ENCODE results near the gene SDK1.
A peak's percentile ranks its signal among the peaks of the same experiment; 100 is the strongest.

The SDK1 gene

DNA sequence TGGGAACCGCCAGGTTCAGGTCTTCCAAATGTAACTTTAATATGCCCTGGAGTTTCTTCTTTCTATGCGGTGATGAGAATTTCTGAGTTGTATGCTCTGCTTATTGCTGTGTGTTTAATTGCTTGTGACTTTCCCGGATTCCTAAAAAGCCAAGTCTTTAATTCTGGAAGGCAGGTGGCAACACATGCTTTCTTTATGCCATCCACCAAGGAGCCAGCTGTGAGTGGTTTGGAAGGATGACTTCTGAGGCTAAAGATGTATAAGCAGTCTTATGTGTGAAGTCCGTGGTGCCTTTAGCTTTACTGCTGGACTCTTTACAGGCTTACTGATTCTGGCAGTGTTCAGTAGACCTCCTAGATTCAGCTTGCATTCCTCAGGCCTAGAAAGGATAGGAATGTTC is 3.1 kb downstream of the SDK1 start:
- H2AFZ ChIP-seq (ENCODE audit: insufficient read depth, low read length, poor library complexity): no peak overlapping the region
- H3K4me1 ChIP-seq (ENCODE audit: control insufficient read depth in 1 of 2, insufficient read depth in 2 of 2, low read length in 2 of 2): peaks cover 8 to 19% of the 10 kb centered on the region in 2 experiments
- peaks cover 11% of the 10 kb centered on the region for H3K79me1 ChIP-seq (ENCODE audit: low read length)
- H3K79me2 ChIP-seq (ENCODE audit: control insufficient read depth, insufficient read depth, low read length, poor library complexity): peaks cover 14% of the 10 kb centered on the region
- no peak overlapping the region for H3K14ac ChIP-seq (ENCODE audit: low read length)
- H3K9ac ChIP-seq (ENCODE audit: low read length): no peak overlapping the region
- H3K4me2 ChIP-seq (ENCODE audit: low read length): peak overlapping the region; percentile 1
- no peak overlapping the region for H4K12ac ChIP-seq (ENCODE audit: low read depth, low read length)
- no peak overlapping the region for H3K27ac ChIP-seq (ENCODE audit: low read depth, low read length)
- no peak overlapping the region for H2BK120ac ChIP-seq (ENCODE audit: insufficient read depth, low read length, poor library complexity)
- no peak overlapping the region for H4K8ac ChIP-seq (ENCODE audit: low read depth, low read length)
- H2BK12ac ChIP-seq (ENCODE audit: low read length): no peak overlapping the region
- no peaks in the 10 kb centered on the region for H3K27me3 ChIP-seq (ENCODE audit: insufficient read depth, low read length)
- no peak overlapping the region for H2AK5ac ChIP-seq (ENCODE audit: low read length)
- peak overlapping the region; percentile 68 for H3K4ac ChIP-seq (ENCODE audit: low read depth, low read length)
- WGBS (ENCODE audit: extremely low coverage, insufficient coverage, insufficient read length): no CpG with 5 or more reads among the region's 4 CpGs
- no peaks in the 10 kb centered on the region for H3K36me3 ChIP-seq (ENCODE audit: control insufficient read depth in 1 of 2, insufficient read depth in 2 of 2, low read length in 2 of 2)
- no peak overlapping the region for H3K18ac ChIP-seq (ENCODE audit: low read length)
- H4K91ac ChIP-seq (ENCODE audit: low read depth, low read length): no peak overlapping the region
- no peaks in the 10 kb centered on the region for H3K9me3 ChIP-seq (ENCODE audit: insufficient read depth, low read depth, low read length)
- no peak overlapping the region for H3K4me3 ChIP-seq (ENCODE audit: low read depth, low read length)
- peak overlapping the region; percentile 71 for H3K23ac ChIP-seq (ENCODE audit: low read length)
- H2BK5ac ChIP-seq (ENCODE audit: low read depth, low read length, poor library complexity): no peak overlapping the region
- DNase-seq: no peak

DNA sequence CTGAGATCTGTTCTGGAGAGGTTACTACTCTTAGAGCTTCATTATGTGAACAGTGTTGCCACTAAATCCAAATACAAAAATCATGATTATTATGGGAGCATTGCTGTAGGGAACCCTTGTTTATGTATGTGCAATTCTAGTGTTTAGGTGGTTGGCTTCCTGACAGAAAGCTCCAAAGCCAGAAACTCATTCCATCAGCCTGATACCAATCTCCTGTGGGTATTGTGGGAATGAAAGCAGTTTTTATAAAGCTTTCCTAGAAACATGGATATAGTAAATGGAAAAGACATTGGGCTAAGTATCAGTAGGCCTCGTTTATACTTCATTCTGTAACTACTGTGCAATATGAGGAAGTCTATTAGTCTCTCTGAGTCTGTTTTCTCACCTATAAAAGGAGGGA is 6.4 kb downstream of the SDK1 start:
- no peak overlapping the region for H4K91ac ChIP-seq (ENCODE audit: low read depth, low read length)
- no peak overlapping the region for H2BK120ac ChIP-seq (ENCODE audit: insufficient read depth, low read length, poor library complexity)
- no peaks in the 10 kb centered on the region for H3K9me3 ChIP-seq (ENCODE audit: insufficient read depth, low read depth, low read length)
- no peak overlapping the region for H3K14ac ChIP-seq (ENCODE audit: low read length)
- peaks cover 7% of the 10 kb centered on the region for H3K79me2 ChIP-seq (ENCODE audit: control insufficient read depth, insufficient read depth, low read length, poor library complexity)
- H3K27ac ChIP-seq (ENCODE audit: low read depth, low read length): no peak overlapping the region
- peaks cover 0 to 2% of the 10 kb centered on the region in 2 experiments for H3K36me3 ChIP-seq (ENCODE audit: control insufficient read depth in 1 of 2, insufficient read depth in 2 of 2, low read length in 2 of 2)
- no peak overlapping the region for H4K8ac ChIP-seq (ENCODE audit: low read depth, low read length)
- H3K79me1 ChIP-seq (ENCODE audit: low read length): no peaks in the 10 kb centered on the region
- no peak for DNase-seq
- no peak overlapping the region for H4K12ac ChIP-seq (ENCODE audit: low read depth, low read length)
- no CpG with 5 or more reads among the region's 1 CpG for WGBS (ENCODE audit: extremely low coverage, insufficient coverage, insufficient read length)
- no peak overlapping the region for H3K9ac ChIP-seq (ENCODE audit: low read length)
- H3K4ac ChIP-seq (ENCODE audit: low read depth, low read length): peak overlapping the region; percentile 36
- H3K27me3 ChIP-seq (ENCODE audit: insufficient read depth, low read length): no peaks in the 10 kb centered on the region
- no peak overlapping the region for H3K18ac ChIP-seq (ENCODE audit: low read length)
- no peak overlapping the region for H2BK12ac ChIP-seq (ENCODE audit: low read length)
- H2AFZ ChIP-seq (ENCODE audit: insufficient read depth, low read length, poor library complexity): no peak overlapping the region
- no peak overlapping the region for H2BK5ac ChIP-seq (ENCODE audit: low read depth, low read length, poor library complexity)
- no peak overlapping the region for H3K4me2 ChIP-seq (ENCODE audit: low read length)
- no peak overlapping the region for H3K23ac ChIP-seq (ENCODE audit: low read length)
- no peak overlapping the region for H3K4me3 ChIP-seq (ENCODE audit: low read depth, low read length)
- H3K4me1 ChIP-seq (ENCODE audit: control insufficient read depth in 1 of 2, insufficient read depth in 2 of 2, low read length in 2 of 2): peaks cover 0 to 12% of the 10 kb centered on the region in 2 experiments
- H2AK5ac ChIP-seq (ENCODE audit: low read length): no peak overlapping the region

DNA sequence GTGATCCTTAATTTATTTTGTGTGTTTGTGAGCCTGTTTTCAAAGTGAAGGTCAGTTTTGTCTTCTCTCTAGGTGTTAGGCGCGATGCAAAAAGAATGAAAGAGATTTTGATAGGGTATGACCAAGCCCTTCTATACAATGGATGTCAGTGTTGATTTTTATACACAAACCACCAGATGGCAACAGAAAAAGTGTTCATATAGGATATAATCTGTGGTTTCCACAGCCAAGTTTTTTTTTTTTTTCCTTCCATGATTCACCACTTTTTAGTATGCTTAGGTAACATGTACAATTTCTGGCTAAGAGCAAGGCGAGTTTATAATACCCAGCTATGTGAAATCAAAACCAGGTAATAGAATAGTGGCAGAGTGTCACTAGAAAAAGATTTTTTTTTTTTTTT is 8.1 kb downstream of the SDK1 start:
- no peak overlapping the region for H2BK5ac ChIP-seq (ENCODE audit: low read depth, low read length, poor library complexity)
- H3K79me1 ChIP-seq (ENCODE audit: low read length): no peaks in the 10 kb centered on the region
- no peaks in the 10 kb centered on the region for H3K9me3 ChIP-seq (ENCODE audit: insufficient read depth, low read depth, low read length)
- peaks cover 0 to 10% of the 10 kb centered on the region in 2 experiments for H3K4me1 ChIP-seq (ENCODE audit: control insufficient read depth in 1 of 2, insufficient read depth in 2 of 2, low read length in 2 of 2)
- H3K23ac ChIP-seq (ENCODE audit: low read length): no peak overlapping the region
- no peak overlapping the region for H3K27ac ChIP-seq (ENCODE audit: low read depth, low read length)
- H3K18ac ChIP-seq (ENCODE audit: low read length): no peak overlapping the region
- no peak overlapping the region for H2AFZ ChIP-seq (ENCODE audit: insufficient read depth, low read length, poor library complexity)
- no peak overlapping the region for H2BK12ac ChIP-seq (ENCODE audit: low read length)
- no peak overlapping the region for H4K91ac ChIP-seq (ENCODE audit: low read depth, low read length)
- no peak overlapping the region for H4K12ac ChIP-seq (ENCODE audit: low read depth, low read length)
- H2AK5ac ChIP-seq (ENCODE audit: low read length): no peak overlapping the region
- H3K4me3 ChIP-seq (ENCODE audit: low read depth, low read length): no peak overlapping the region
- no peak overlapping the region for H4K8ac ChIP-seq (ENCODE audit: low read depth, low read length)
- no CpG with 5 or more reads among the region's 3 CpGs for WGBS (ENCODE audit: extremely low coverage, insufficient coverage, insufficient read length)
- no peak overlapping the region for H2BK120ac ChIP-seq (ENCODE audit: insufficient read depth, low read length, poor library complexity)
- no peak overlapping the region for H3K9ac ChIP-seq (ENCODE audit: low read length)
- H3K4ac ChIP-seq (ENCODE audit: low read depth, low read length): no peak overlapping the region
- H3K14ac ChIP-seq (ENCODE audit: low read length): no peak overlapping the region
- no peak overlapping the region for H3K4me2 ChIP-seq (ENCODE audit: low read length)
- DNase-seq: peak in 1 of 2 donors; percentile 12
- H3K79me2 ChIP-seq (ENCODE audit: control insufficient read depth, insufficient read depth, low read length, poor library complexity): peaks cover 7% of the 10 kb centered on the region
- peaks cover 0 to 2% of the 10 kb centered on the region in 2 experiments for H3K36me3 ChIP-seq (ENCODE audit: control insufficient read depth in 1 of 2, insufficient read depth in 2 of 2, low read length in 2 of 2)
- H3K27me3 ChIP-seq (ENCODE audit: insufficient read depth, low read length): no peaks in the 10 kb centered on the region

GRCh38 chr7:3309956-3310355 is 8.9 kb downstream of the SDK1 start:
- Histone ChIP-seq H4K91ac (ENCODE audit: low read depth, low read length) (no peak overlapping the region), H2BK12ac (ENCODE audit: low read length) (no peak overlapping the region), H3K14ac (ENCODE audit: low read length) (no peak overlapping the region), H3K4me3 (ENCODE audit: low read depth, low read length) (no peak overlapping the region), H3K27ac (ENCODE audit: low read depth, low read length) (no peak overlapping the region), H3K79me2 (ENCODE audit: control insufficient read depth, insufficient read depth, low read length, poor library complexity) (peaks cover 3% of the 10 kb centered on the region), H3K23ac (ENCODE audit: low read length) (no peak overlapping the region), H2AK5ac (ENCODE audit: low read length) (no peak overlapping the region), H3K4me2 (ENCODE audit: low read length) (no peak overlapping the region), H3K4me1 (ENCODE audit: control insufficient read depth in 1 of 2, insufficient read depth in 2 of 2, low read length in 2 of 2) (peaks cover 0 to 3% of the 10 kb centered on the region in 2 experiments), H4K8ac (ENCODE audit: low read depth, low read length) (no peak overlapping the region), H4K12ac (ENCODE audit: low read depth, low read length) (no peak overlapping the region), H2BK120ac (ENCODE audit: insufficient read depth, low read length, poor library complexity) (no peak overlapping the region), H2AFZ (ENCODE audit: insufficient read depth, low read length, poor library complexity) (no peak overlapping the region), H2BK5ac (ENCODE audit: low read depth, low read length, poor library complexity) (no peak overlapping the region), H3K4ac (ENCODE audit: low read depth, low read length) (peak overlapping the region; percentile 86), H3K9me3 (ENCODE audit: insufficient read depth, low read depth, low read length) (no peaks in the 10 kb centered on the region), H3K18ac (ENCODE audit: low read length) (no peak overlapping the region), H3K36me3 (ENCODE audit: control insufficient read depth in 1 of 2, insufficient read depth in 2 of 2, low read length in 2 of 2) (peaks cover 0 to 2% of the 10 kb centered on the region in 2 experiments), H3K9ac (ENCODE audit: low read length) (no peak overlapping the region), H3K27me3 (ENCODE audit: insufficient read depth, low read length) (no peaks in the 10 kb centered on the region), H3K79me1 (ENCODE audit: low read length) (no peaks in the 10 kb centered on the region)
- WGBS (ENCODE audit: extremely low coverage, insufficient coverage, insufficient read length): no CpG with 5 or more reads among the region's 1 CpG
- no peak for DNase-seq

All from trophoblast cell (in vitro differentiated cells and primary cell).